ENCODE data around the gene TP63.

DNA sequence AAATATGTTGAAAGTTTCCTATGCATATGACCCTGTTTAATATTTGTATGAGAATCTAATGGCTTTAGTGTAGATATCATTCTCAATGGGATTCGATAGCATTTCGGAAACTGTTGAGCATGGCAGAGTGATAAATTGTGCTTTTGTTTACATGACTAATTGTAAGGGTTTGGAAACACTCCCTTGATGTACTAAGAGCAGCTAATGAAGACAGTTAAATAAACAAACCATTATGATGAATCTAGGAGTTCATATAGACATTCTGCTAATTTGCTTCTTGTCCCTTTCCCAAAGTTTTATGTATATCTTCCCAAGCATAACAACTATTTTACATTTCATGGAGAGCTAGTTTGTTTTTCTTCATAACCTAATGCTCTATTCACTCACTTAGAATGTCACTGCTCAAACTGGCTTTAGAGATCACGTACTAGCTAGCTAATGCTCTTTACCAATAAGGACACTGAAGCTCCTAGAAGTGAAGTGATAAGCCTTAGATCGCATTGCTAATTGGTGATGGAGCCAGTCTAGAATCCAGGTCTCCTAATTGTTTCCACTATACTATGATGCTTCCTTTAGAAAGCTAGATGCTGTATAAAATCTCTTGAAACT, 140.8 kb downstream of the TP63 start:
- TF ChIP-seq, protein P1, sequence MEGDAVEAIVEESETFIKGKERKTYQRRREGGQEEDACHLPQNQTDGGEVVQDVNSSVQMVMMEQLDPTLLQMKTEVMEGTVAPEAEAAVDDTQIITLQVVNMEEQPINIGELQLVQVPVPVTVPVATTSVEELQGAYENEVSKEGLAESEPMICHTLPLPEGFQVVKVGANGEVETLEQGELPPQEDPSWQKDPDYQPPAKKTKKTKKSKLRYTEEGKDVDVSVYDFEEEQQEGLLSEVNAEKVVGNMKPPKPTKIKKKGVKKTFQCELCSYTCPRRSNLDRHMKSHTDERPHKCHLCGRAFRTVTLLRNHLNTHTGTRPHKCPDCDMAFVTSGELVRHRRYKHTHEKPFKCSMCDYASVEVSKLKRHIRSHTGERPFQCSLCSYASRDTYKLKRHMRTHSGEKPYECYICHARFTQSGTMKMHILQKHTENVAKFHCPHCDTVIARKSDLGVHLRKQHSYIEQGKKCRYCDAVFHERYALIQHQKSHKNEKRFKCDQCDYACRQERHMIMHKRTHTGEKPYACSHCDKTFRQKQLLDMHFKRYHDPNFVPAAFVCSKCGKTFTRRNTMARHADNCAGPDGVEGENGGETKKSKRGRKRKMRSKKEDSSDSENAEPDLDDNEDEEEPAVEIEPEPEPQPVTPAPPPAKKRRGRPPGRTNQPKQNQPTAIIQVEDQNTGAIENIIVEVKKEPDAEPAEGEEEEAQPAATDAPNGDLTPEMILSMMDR (IDR thresholded peaks at IDR 0.05): no peak
- TF ChIP-seq POLR2A (IDR thresholded peaks at IDR 0.05): no peak
